HPDE6-E6E7 (cell line): ENCODE data around the gene ROBO4.

Experiments used
- DNase-seq: peaks from one replicate; pipeline ENCODE4 v3.0.0; 2011; ENCODE audit warnings: missing footprints; ENCODE audit errors: extremely low spot score

Gene ROBO4

GRCh38 chr11:124897674-124898262 is at the start of gene ROBO4:
Gene ROBO4, minus strand, starts transcription at chr11:124897865. Its CDS starts 70 bp downstream, at chr11:124897795.
- no peak for DNase-seq

DNA sequence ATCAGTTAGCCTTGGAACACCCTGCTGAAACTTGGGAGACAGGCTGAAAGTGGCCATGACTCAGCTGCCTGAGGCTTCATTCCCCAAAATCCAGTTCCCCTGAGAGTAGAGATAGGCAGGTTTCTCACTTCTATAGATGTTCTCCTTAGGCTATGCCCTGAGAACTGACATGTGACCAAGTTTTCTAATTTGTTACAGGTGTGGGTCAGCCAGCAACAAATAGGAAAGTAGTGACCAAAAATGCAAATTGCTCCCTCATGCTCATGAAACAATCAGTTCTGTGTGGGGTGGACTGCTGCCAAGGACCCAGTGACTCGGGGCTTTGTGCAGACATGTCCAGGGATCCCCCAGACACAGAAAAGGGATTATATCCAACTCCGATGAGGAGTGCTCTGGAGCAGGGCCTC is 49.1 kb upstream of the ROBO4 start:
- DNase-seq, result peak; percentile 12

DNA sequence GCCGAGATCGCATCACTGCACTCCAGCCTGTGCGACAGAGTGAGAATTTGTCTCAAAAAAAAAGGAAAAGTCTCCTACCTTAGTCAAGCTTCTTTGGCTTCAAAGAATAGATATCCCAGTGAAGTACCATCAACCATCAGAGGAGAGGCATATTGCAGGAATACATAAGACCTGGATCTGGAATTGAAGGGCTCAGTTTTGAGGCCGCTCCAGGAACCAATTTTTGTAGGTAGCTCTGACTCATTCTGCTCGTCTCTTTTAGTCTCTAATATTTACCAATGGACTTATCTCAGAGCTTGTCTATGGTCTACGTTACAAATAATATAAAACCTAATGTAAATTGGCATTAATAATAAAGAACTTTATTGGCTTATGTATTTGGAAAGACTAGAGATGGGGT is 48.2 kb upstream of the ROBO4 start:
- DNase-seq, result no peak

GRCh38 chr11:124944565-124944964 is 46.9 kb upstream of the ROBO4 start:
- DNase-seq, result no peak

DNA sequence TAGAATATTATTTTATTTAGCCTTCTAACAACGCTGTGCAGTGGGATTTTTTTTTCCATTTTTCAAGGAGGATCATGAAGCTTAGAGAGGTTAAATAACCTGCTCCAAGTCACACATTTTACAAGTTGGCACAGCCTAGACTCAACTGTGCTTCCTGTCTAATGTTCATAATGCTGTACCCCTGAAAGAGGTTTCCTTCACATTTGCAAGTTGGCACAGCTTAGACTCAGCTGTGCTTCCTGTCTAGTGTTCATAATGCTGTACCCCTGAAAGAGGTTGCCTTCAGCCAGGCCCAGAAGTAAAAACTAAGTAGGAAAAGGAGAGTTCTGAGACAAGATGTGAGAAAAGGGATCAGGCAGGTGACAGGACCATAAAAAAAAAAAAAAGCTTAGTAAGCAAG is 46.1 kb upstream of the ROBO4 start:
- no peak for DNase-seq

DNA sequence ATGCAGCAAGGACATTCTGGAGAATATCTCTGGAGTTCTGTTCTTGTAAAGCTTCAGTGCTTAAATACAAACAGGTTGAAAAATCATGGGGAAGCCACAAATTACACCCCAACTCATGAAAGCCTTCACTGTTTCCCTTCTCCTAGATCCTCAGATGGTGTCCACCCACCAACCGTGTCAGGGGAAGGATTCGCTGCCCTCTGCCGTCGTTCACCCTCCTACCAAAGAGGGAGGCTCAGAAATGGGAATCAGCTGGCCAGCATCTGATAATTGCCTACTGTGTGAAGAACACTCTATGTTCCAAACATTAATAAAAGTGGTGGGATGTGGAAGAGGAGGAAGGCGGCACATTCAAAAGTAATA is 45.6 kb upstream of the ROBO4 start:
- no peak for DNase-seq

GRCh38 chr11:124942466-124943253 is 45.0 kb upstream of the ROBO4 start:
- no peak for DNase-seq

DNA sequence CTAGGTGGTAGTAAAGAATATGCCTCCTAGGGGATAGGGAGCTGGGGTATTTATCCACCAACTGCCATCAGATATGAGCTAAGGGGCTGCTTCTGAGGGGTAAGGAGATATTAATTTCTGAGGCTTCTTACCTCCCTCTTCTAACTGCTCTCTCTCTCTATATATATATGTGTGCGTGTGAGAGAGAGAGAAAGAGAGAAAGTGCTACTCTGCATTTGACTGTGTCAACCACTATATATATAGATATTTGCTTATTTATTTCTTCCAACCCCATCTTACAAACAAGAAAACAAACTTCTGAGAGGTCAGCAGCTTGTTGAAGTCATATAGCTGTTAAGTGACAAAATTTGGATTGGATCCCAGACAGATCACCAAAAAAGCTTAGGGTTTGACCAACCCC is 44.0 kb upstream of the ROBO4 start:
- DNase-seq, result no peak

DNA sequence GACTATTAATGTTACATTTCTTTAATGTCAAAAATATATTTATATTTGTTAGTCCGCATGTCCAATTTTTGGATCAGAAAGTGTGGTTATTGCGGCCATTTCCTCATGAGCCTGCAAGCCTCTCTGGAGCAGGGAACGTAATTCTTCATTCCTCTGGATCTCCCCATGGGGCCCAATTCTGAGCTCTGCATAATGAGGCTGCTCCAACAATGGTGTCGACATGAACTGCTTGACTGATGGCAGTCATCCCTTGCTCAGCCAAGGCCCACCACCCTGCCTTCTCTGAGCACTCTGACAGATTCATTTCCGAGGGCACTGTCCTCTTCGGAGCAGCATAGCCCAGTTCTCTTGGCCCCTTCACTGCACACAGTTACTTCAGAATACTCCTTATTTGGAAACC is 41.3 kb upstream of the ROBO4 start:
- no peak for DNase-seq

- no peak for DNase-seq
These were observed 40.6 kb upstream of the ROBO4 start for GRCh38 chr11:124938206-124938765.

DNA sequence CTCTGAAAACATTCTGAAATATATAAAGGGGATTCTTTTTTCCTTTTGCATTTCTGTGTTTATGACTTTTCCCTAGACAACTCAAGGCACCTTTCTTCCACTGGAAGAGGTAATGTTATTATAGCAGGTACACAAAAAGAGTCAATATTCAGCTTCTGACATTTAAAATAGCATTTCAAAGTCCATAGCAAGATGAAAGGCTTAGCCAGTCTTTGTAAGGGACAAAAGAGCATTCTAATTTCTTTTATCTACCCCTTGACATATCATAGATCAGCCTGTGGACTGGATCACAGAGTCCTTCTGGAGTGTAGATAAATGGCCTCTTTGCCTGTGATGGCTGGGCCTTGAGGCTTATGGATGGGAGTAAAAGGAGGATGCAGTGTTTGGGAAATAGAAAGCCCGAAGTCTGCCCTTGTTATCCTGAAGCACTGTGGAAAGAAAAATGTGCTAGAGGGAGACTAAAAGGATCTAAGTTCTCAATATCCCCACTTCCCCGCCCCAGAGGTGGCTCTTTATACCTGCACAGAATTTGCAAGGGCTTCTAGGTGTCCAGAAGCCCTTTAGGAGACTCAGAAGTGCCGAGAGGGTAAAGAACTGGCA is 39.8 kb upstream of the ROBO4 start:
- DNase-seq, result no peak

DNA sequence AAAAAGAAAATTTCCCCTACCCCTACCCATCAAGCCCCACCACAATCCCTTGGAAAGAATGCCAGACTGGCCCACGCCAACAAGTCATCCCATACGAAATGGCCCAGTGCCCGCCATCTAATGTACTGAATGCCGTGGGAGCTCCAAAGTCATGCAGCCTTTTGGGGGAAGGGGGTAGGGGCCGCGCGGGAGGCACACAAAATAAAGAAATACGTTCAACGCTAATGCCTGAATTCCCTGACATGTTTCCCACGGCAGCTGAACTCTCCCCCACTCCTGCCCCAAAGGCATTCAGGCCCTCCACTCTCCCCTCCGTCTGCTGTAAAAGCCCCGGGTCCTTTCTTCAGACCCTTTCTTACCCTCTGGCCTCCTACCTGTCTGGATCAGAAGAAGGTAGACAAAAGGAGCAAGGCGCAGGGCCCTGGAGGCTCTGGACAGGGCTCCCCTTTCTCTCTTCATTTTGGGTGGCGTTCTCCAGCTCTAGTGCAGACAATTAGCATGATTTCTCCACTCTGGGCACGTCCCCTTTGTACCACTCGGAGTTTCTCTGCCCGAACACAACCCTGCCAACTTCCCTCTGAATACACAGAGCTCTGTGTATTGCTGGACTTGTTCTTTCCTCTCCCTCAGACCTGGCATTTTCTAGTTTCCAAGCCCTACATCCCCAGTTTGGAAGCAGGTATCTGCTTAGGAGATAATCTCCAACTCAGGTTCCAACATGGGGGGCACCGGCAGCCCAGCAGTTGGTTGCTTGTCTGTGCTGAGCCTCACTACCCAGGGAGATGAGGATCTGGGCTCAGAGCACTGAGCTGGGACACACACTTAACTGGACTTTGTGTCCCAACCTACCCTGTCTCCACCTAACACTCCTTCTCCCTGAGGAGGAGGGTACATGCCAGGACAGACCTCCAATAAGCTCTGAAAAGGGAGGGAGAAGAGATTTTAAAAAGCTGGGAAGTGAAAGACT is 38.2 kb upstream of the ROBO4 start, which contains the start of gene HEPACAM:
Gene HEPACAM (minus strand): TSS at position 500 of the 967 bp plus-strand sequence. CDS start 41 bp downstream, at position 459.
- no peak for DNase-seq

- DNase-seq, result peak; percentile 17
These were observed 37.3 kb upstream of the ROBO4 start for GRCh38 chr11:124934862-124935547.

DNA sequence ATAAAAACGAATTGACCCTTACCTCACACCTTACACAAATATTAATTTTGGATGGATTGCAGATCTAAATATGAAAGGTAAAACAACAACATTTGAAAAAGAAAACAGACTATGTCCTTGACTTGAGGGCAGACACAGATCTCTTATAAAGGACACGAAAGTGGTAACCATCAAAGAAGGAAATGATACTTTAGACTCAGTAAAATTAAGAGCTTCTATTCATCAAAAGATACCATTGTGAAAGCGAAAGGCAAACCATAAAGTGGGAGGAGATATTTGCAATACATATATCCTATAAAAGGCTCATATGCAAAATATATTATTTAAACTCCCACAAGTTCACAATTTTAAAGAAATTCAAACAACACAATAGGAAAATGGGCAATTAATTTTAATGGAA is 33.1 kb upstream of the ROBO4 start:
- DNase-seq, result no peak

DNA sequence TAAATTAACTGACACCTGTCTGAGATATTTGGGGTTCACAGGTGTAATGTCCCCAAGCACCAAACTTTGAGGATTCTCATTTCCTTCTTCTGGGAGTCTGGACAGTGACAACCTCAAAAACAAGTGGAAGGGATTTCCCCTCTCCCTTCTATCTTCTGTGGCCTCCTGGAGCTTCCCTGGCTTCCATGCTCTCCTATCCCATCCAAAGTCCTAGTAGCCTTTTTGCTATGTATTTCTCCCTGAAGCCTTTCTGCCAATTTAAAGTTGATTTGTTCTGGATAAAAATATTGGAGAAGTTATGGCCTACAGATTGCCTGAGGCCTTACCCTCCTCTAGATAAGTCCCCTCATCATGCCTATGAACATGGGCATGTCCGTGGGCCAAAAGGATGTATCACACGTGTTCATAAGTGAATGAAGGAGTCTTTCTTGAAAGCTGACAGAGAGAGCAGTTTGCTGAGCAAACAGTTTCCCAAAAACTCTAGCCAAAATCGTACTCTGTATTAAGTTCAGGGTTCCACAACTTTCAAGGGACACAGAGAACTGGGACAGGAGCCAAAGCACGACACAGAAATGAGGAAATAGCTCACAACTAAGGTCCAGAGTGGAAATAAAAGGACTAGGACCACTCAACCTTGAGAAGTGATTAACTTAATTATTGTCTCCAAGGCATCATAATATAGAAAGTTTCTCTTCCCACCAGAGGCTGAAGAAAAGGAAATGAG is 31.4 kb upstream of the ROBO4 start:
- no peak for DNase-seq

DNA sequence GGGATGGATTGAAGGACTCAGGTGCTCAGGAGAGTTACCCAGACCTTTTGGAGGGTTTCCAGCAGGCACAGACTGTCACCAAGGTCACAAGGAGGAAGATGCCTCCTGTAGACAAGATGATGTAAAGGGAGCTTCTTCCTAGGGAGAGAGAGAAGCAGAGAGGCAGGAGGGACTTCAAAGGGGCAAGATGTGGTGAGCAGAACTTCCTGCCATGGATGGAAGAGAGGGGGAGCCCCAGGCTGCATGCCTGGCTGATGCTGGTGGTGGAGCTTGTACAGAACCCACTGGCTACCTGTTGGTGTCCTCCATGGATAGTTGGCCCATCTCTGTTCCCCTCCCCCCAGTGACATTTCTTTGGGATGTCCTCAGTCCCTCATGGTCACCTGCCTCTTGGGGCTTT is 25.6 kb upstream of the ROBO4 start:
- no peak for DNase-seq

- no peak for DNase-seq
These were observed 25.2 kb upstream of the ROBO4 start for GRCh38 chr11:124922831-124923230.

DNA sequence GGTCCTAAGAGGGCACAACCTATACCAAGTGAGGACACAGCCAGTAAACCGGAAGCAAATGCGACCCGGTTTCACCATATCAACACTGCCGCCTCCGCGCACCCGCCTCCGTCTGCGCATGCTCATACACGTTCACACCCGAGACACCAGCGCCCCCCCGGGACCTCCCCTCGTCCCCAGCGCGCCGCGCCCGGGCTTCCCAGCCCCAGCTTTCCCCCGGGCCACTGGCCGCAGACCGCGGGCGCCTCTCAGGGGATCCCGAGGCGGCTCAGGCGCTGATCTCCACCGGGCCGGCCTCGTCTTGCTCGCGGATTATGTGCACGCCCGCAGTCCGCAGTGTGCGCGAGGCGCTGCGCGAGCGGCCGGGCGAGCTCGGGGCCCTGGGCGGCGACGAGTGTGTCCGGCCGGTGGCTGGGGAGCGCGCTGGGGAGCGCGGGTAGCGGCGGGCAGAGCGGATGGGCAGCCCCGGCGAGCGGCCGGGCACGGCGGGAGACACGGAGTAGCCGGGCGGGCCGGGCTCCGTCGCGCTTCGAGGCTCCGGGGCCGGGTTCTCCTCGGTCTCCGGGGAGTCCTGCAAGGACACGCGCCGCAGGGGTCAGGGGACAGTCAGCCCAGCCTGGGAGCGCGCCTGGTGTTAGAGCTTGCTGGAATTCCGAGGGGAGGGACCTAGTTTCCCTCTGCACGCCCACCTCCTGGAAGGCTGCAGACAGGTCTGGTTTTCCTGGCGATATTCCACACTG is 23.4 kb upstream of the ROBO4 start:
- peak; percentile 88 for DNase-seq

DNA sequence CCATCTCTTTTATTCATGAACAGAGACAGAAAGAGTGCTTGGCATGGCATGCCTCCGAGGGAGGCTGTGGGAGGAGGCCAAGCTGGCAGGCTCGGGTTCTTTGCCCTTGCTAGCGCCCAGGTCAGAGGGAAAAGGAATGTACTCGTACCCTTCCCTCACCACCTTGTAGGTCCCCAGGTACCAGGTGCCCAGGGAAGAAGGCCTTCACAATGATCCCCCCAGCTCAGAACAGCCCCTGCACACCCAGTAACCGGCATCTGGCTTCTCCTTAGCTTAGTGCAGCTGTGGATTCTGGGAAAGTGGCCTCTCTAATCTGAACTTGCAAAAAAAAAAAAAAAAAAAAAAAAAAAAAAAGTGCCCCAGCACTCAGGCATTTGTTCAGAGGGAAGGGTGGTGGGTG is 22.7 kb upstream of the ROBO4 start:
- no peak for DNase-seq

DNA sequence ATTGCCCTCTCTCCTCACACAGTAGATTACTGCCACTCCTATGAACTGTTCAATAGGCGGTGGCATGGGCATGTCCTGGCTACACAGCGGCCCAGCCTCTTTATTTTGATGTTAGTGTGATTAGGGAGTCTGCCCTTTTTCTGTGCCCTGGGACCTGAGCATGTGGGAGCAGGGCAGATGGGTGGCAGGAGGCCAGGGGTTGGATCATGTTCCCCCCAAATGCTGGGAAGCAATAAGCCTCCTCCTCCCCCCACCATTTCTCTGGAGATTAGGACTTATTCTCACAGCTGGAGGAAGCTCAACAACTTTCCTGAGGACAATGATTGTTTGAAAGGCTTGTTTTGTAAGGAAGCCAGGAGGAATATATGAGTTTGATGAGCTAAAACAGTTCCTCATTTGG is 22.2 kb upstream of the ROBO4 start:
- no peak for DNase-seq
